Activated CD4-positive, alpha-beta T cell treated with anti-CD3 and anti-CD28 coated beads for 24 hours (primary cell): Measurements from ENCODE around the gene CDCA4.

ENCODE experiments used
- DNase-seq, 2 donors: peaks; one replicate each; pipeline ENCODE4 v3.0.0-alpha.2; 2020; ENCODE audit warnings: low read depth in 2 of 2

CDCA4 gene

DNA sequence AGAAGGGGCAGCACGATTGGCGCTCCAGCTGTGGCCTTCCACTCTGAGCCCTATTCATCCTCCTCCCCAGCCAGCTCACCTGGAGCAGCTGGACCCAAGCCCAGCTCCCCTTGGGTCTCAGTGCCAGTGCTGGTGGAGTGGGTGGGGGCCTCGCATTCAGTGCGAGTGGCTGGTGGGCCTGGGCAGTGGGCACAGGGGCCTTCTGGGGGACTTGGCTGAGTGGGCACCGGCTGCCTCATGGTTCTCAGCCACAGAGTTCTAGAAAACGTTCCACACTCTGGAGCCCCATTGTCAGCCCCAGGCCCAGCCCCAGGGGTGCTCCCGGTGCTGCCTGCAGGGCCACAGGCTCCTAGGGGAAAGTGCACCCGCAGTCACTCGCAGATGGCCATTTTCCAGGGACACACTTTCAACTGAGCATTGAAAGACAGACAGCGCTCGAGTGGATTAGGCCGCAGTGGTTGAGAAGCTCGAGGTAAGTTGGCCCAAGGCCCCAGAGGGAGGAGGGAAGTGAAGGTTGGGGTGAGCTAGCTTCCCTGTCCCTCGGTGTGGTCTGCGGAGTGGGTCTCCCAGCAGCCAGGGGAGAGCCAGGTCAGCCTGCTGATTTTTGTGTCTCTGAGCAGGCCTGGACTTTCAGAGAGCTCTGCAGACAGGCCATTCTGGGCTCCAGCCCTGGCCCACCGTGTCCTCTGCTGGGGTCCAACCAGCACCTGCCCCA, 31.5 kb downstream of the CDCA4 start:
- no peak for DNase-seq

DNA sequence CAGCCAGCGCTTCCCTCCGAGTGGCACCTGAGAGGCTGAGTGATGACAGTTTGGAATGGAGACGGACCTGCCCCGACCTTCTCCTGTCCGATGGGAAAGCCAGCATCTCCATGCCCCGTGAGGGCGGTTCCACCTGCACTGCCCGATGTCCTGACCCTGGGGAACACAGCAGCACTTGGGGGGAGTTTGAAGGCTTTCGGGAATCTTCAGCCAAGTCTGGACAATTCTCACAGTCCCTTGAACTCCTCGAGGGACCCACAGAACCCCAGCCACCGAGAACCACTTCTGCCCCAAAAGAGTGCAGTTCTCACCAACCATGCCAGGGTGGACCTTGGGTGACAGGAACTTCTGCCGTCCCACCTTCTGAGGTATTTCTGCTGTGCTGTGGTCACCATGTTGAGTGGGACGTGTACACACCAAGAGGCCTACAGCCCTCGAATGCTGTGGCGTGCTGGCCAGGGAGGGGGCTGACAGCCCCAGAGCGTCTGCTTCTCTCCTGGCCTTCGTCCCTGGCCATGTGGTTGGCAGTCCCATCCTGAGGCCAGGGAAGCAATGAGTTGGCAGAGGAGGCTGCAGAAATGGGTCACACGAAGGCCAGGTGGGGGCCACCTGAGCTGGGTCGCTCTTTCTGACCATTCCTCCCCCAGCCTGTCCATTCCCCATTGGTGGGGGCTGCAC, 34.3 kb downstream of the CDCA4 start:
- no peak for DNase-seq

GRCh38 chr14:104985675-104986486, 35.0 kb downstream of the CDCA4 start, which contains the start of gene CLBA1:
CLBA1 (plus strand) TSS chr14:104985788; CDS start chr14:104986432, 644 bp downstream.
- DNase-seq: peak; percentile 77

- no peak for DNase-seq
These were observed 36.6 kb downstream of the CDCA4 start for GRCh38 chr14:104984056-104984894.

GRCh38 chr14:104983231-104983721, 37.6 kb downstream of the CDCA4 start:
- no peak for DNase-seq

DNA sequence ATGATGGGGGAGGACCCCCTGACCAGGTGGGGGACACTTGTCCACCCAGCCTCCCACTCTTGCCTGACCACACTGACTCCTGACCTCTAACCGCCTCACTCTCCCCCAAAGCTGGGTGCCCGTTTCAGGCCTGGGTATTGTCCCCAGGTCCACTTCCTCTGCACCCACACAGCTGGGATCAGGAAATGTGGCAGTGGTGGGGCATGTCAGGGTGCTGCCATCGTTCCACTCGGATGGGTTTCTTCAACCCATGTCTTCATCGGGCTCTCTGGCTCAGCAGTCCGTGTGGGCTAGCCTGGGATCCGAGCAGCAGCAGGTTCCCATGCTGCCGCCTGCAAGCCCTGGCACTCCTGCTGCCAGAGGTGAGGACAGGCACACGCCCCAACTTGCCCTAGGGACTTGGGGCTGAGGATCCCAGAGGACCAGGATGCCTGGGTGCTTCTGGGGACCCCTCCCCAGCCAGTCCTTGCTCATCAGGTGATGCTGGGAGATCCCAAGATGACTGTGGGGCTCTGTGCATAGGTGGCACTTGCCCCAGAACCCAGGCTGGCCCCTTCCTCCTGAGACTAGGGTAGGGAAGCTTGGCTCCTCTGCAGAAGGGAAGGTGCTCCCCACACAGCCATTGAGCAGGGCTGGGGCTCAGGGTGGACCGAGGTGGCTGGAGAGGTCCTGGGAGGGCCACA, 38.2 kb downstream of the CDCA4 start:
- no peak for DNase-seq

DNA sequence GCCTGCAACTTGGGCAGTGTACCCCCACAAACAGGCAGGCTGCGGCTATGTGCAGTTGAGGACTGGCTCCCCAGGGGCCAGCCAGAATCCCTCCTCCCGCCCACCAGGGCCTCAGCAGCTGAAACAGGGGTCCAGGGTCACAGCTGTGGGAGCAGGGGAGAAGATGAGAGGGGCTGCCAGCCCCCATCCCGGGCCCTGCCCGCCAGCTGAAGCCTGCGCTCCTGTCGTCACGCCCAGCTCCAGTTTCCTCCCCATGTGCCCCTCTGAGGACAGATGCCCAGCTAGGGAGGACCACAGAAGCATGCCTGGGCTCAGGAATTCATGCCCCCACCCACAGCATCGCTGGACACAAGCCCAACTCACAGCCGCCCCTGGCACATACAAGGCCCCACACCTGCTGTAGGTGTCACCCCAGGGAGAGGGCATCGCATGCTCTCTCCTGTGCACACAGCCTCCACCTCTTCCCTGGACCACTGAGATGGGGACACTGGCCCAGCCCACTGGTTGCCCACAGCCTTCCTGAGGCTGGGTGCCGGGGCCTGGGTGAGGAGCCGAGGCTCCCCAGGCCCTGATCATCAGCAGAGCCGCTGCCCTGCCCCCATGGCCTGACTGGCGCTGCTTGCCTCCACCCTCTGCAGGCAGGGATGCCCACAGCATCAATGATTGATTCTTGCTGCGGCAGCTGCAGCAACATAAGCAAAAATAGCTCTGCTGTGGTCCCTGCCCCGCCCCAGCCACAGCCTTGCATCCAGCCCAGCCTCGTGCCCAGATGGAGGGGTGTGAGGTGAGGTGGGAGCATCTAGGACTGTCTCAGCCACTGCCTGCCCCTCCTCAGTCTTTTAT, 39.0 kb downstream of the CDCA4 start:
- no peak for DNase-seq

DNA sequence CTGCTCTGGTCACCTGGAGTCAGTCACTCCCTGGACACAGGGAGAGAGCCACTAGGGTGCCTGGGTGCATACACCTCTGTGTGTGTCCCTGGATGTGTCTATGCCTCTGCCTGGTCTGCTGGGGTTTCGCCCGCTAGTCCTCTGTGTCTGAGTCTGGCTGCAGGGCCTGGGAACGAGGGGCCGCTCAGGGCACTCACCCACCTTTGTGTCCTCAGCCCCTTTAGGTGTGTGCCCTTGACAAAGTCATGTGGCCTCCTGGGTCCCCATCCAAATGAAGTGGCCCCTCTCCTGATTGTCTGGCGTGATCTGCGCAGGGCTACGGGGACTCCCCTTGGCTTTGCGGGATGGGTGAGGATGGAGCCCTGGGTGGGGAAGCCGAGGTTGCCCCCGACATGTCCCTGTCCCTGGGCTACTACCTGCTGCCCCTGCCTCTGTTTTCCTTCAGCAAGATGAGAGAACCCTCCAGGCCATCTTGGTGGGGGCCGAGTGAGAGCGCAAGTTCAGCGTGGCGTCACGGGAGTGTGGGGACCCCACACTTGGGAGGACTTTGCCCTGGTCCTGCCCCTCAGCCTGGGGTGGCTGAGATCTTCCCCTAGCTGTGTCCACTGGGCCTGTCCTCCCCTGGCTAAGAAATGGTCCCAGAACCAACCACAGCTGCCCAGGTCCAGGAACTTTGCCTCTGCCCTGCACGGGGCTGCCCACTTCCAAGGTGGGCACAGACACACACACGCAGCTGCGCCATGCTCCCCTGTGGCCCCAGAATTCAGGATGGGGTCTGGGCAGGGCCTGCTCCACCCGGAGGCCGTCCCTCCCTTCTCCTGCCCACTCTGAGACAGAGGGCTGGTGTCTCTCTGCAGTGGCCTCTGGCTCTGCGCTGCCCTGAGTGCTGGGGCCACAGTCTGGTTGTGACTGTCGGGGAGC, 40.0 kb downstream of the CDCA4 start:
- no peak for DNase-seq

- no peak for DNase-seq
These were observed 40.9 kb downstream of the CDCA4 start for GRCh38 chr14:104979758-104980610.

DNA sequence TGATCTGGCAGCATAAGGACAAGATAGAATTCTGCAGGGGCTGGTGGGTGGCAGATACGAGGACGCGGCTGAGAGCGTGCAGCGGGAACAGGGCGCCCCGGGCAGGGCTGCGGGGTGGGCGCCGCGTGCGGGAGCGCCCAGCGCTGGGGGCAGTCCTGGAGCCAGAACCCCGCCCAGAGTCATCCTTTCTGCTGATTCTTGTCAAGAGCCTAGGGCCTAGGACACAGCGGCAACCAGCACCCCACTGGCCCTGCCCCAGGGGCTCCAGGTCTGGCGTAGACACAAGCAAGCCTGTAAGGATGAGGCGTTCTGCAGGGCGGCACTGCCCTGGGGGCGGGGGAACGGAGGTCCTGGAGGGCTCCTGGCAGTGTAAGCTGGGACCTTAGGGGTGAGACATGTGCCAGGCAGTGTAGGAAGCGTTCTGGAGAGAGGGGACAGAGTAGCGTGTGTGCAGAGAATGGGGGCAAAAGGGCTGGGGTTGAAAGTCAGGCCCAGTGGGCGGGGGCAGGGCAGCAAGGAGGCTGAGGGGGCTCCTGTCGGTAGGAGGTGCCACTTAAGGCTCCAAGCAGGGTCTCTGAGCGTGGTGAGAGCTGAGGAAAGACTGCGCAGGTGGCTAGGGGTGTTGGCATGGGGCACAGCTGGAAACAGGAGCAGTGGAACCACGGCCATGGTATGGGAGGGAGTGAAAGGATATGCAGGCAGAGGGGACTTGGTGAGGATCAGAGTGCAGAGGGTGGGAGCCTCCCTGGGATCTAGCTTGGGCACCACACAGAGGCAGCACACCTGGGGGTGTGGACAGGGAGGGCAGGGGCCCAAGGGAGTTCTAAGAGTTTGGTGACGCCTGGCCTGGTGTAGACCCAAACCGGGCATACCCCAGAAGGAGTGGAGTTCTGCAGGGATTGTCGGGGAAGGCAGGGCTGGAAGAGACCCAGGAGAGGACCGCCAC, 41.9 kb downstream of the CDCA4 start:
- no peak for DNase-seq

GRCh38 chr14:104977681-104978653, 42.9 kb downstream of the CDCA4 start, which contains the start of gene AHNAK2:
AHNAK2 (minus strand) TSS chr14:104978374; CDS start chr14:104978237, 137 bp downstream.
- DNase-seq: peak; percentile 27 to 38

- no peak for DNase-seq
These were observed 43.7 kb downstream of the CDCA4 start for GRCh38 chr14:104977008-104977680.

DNA sequence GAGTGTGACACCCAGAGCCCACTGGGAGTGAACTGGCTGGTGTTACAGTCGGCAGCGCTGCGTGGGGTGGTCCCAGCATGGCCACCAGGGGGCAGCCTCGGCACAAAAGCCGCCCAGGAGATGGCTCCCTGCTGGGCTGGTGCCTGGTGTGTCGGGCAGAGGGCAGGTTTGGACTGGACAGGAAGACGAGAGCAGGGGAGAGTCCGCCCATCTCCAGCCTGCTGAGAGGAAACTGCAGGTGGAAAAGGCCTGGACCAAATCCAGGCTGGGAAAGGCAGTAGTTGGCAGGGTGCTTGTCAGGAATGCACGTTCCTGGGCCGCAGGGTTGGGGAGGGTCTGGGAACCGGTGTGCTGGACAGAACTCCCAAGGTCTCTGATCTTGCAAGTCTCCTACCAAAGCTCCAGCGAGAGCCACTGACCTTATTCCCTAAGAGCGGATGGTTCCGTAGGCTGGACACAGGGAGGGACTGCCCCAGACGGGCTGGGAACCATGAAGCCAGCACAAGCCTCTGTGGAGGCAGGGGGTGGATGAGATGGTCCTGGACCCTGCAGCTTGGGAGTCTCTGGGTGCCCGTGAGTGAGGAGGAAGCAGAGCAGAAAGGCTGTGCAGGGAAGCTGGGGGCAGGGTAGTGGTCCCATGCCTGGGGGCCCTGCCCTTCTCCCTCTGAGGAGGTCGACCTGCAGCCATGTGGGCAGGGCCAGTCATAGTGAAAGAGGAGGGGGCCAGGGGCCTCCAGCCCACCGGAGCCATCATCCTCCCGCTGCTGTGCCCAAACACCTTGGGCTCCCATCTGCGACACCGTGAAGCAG, 44.5 kb downstream of the CDCA4 start:
- DNase-seq: peak; percentile 82 to 86
